ENCODE data around the gene GRWD1.
A peak's percentile ranks its signal among the peaks of the same experiment; 100 is the strongest.

Gene GRWD1

DNA sequence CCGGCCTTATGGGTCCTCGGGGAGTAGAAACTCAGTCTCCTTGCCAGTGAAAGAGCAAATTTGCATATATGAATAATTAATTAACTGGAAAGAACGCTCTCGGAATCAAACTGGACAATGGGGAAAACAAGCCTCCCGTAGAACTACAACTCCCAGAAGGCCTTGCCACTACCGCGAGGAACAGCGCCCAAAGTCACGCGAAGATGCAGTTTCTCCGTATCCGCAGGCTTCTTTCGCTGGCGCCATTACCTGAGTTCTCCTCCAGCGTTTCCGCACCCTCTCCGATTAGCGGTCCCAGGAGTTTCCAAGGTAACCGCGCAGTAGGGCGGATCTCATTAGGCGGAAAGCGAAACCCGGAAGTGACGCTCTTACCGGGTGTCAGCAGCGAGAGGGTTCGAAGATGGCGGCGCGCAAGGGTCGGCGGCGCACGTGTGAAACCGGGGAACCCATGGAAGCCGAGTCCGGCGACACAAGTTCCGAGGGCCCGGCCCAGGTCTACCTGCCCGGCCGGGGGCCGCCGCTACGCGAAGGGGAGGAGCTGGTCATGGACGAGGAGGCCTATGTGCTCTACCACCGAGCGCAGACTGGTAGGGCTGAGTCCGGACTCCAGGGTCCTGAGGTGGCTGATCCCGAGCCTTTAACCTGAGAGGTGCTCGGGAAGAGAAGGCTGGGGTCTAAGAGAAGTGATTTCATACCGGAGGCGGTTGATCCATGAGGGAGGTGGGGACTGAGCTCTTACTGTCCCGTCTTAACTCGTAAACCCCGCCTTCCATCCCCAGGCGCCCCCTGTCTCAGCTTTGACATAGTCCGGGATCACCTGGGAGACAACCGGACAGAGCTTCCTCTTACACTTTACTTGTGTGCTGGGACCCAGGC lies at the start of gene GRWD1:
Gene GRWD1, plus strand, starts transcription at position 378 of the 876 bp plus-strand sequence. Its CDS starts 23 bp downstream, at position 401.
- DNase-seq: peak; percentile 91 to 94

GRCh38 chr19:48396016-48396823 lies 49.6 kb upstream of the GRWD1 start:
- DNase-seq: no peak

GRCh38 chr19:48396824-48397176 lies 49.0 kb upstream of the GRWD1 start:
- no peak for DNase-seq

- DNase-seq: no peak
Measured at GRCh38 chr19:48397263-48398101, 48.3 kb upstream of the GRWD1 start.

DNA sequence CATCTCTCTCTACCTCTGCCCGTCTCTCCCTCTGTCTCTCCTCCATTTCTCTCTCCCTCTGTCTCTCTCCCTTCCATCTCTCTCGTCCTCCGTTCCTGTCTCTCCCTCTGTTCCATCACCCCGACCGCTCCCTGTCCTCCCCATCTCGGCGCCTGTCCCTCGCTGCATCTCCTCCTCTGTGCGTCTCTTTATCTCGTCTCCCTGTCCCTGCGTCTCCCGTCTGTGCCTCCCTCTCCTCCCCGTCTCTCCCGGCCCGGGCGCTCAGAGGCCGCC lies 47.7 kb upstream of the GRWD1 start:
- DNase-seq: peak in 1 of 2 experiments; percentile 25

GRCh38 chr19:48398375-48399235 lies 47.2 kb upstream of the GRWD1 start:
- peak; percentile 85 to 87 for DNase-seq

DNA sequence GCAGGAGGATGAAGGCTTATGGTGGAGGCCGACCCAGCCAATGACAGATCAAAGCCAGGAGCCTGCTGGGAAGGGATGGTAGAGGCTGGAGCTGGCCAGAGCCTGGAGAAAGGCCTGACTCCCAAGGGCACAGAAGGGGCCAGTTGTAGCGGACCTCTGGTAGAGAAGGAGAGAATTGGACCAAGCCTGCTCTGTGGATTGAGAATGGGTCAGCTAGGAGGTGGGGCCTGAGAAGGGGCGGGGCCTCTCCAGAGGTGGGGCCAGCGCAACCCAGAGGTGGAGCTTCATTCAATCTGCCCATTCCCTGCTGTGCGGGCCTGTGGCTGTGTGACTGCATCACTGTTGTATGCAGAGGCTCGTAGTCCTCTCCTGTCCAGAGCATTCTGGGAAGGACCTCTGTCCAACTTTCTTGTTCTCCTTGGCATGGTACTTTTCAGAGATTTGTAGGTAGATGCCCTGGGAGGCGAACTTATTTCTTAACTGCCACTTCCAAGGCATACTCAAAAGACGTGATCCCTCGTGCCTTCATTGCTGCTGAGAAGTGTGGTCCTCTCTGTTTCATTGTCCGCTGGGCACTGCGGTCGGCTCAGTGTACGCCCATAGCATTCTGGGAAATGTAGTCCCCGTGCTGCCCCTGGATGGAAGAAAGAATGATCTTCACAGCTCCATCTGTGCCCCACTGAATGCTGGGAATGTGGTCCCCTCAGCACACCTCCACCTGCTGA lies 45.6 kb upstream of the GRWD1 start:
- DNase-seq: peak; percentile 38 to 39

GRCh38 chr19:48401287-48401686 lies 44.5 kb upstream of the GRWD1 start:
- DNase-seq: no peak

GRCh38 chr19:48403606-48404005 lies 42.2 kb upstream of the GRWD1 start:
- peak in 1 of 2 experiments; percentile 44 for DNase-seq

DNA sequence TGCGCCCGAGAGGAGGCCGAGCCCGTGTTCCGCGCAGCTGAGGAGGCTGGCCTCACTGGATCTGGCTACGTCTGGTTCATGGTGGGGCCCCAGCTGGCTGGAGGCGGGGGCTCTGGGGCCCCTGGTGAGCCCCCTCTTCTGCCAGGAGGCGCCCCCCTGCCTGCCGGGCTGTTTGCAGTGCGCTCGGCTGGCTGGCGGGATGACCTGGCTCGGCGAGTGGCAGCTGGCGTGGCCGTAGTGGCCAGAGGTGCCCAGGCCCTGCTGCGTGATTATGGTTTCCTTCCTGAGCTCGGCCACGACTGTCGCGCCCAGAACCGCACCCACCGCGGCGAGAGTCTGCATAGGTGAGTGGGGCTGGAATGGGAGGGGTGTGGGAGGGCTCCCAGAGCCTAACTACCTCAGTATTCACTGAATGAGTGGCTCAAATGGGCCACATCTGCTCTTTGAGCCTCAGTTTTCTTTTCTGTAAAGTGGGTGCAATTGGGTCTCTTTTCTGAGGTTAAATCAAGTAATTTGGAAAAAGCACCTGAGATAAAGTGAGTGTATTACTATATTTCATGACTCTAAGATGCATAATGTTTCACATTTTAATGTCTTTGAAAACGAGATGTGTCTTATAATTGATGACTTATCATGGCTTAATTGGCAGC lies 40.6 kb upstream of the GRWD1 start:
- DNase-seq: no peak

- no peak for DNase-seq
Measured at GRCh38 chr19:48405850-48406249, 39.9 kb upstream of the GRWD1 start.

DNA sequence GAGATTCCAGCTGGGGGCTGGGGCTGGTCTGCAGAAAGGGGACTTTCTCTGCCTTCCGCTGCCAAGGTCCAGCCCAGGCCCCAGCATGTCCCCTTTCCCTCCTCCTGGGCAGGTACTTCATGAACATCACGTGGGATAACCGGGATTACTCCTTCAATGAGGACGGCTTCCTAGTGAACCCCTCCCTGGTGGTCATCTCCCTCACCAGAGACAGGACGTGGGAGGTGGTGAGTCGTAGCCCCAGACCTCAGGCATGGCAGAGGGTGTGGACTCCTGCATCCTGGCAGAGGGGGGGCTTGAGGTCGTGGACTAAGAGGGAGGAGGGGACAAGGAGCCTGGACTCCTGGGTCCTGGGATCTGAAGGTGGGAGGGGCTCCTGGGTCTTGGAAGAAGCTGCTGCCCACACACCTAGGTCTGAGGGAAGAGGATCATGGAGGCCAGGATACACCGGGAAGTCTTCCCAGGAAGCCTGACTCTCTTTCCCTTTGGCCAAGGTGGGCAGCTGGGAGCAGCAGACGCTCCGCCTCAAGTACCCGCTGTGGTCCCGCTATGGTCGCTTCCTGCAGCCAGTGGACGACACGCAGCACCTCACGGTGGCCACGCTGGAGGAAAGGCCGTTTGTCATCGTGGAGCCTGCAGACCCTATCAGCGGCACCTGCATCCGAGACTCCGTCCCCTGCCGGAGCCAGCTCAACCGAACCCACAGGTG lies 31.8 kb upstream of the GRWD1 start:
- no peak for DNase-seq

DNA sequence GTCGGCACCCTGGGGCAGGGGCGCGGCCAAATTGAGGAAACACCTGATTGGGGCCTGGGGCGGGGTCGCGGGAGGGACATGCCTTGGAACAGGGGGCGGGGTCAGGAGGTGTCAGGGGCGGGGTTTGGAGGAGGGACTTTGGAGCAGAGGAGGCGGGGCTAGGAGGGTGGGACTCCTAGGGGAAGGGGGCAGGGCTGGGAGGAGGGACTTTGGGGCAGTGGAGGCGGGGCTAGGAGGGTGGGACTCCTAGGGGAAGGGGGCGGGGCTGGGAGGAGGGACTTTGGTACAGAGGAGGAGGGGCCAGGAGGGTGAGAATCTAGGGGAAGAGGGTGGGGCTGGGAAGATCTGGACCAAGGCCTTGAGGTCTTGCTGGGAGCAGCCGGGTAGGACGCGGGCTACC lies 30.4 kb upstream of the GRWD1 start:
- DNase-seq: peak; percentile 80 to 81

GRCh38 chr19:48415806-48416221 lies 30.0 kb upstream of the GRWD1 start:
- DNase-seq: no peak

GRCh38 chr19:48417421-48417820 lies 28.4 kb upstream of the GRWD1 start:
- DNase-seq: no peak

- peak in 1 of 2 experiments; percentile 47 for DNase-seq
Measured at GRCh38 chr19:48418317-48419064, 27.3 kb upstream of the GRWD1 start.

DNA sequence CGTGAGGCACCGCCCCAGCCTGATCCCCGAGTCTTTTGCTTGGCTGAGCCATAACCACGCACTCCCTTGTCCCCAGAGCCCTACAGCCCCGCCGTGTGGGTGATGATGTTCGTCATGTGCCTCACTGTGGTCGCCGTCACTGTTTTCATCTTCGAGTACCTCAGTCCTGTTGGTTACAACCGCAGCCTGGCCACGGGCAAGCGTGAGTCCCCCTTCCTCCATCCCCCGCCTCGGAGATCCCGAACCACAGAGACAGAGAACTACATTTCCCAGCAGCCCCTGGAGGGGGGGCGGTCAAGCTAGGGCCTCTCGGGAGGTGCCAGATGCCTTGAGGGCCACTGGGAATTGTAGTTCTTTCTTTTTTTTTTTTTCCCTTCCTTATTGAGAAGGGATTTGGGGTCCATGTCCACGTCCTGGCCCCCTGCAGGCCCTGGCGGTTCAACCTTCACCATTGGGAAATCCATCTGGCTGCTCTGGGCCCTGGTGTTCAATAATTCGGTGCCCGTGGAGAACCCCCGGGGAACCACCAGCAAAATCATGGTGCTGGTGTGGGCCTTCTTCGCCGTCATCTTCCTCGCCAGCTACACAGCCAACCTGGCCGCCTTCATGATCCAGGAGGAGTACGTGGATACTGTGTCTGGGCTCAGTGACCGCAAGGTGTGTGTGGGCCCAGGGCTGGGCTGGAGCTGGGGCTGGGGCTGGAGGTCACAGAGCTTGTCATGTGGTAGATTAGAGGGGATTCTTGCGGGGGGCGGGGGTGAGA lies 26.4 kb upstream of the GRWD1 start:
- DNase-seq: peak; percentile 76 to 83

- no peak for DNase-seq
Measured at GRCh38 chr19:48421548-48421947, 24.2 kb upstream of the GRWD1 start.

All from activated CD4-positive, alpha-beta T cell treated with anti-CD3 and anti-CD28 coated beads, Interleukin-2, amount 50 U/mL, for 48 hours (primary cell).